Posterior vena cava (tissue), 2 donors: Measurements from ENCODE around the gene OR56A3. TPM values are rescaled to one million over a fixed set of nuclear protein-coding genes. Genes with fewer than 3 reads are reported as not detected.
"Not testable (repeated sequence)": the region's sequence is repeated elsewhere in the genome, so short reads cannot be mapped to it uniquely, and the experiment has no call there.

Experiments used
- DNase-seq: peaks from one replicate; pipeline ENCODE4 v3.0.0-alpha.2; 2020; ENCODE audit warnings: low spot score
- intact Hi-C, 2 donors: fragments of 100-400 bp; cut with DNase I; formaldehyde crosslinking; loops; one replicate each; pipeline versions ENCODE4 v1.14.1 to v1.14.2; 2022 to 2023
- long read RNA-seq, 2 donors: library from polyadenylated mRNA; unstranded; transcript quantifications; one replicate each; pipeline ENCODE4 v2.0.0, GENCODE V29; 2020 to 2021
- total RNA-seq, 2 donors: library from RNA; stranded (reverse); fragmentation: NEBNext Ultra II Directional; extraction: Animal tissue kit (Norgen Biotek cat#: 25700); gene quantifications; one replicate each; pipeline ENCODE4 v1.2.1, GENCODE V29; 2021
- donor health status: DM: yes; HTN: yes; CAD: no.
- donor health status: DM: yes; HTN: yes; CAD: no.

The OR56A3 gene, protein sequence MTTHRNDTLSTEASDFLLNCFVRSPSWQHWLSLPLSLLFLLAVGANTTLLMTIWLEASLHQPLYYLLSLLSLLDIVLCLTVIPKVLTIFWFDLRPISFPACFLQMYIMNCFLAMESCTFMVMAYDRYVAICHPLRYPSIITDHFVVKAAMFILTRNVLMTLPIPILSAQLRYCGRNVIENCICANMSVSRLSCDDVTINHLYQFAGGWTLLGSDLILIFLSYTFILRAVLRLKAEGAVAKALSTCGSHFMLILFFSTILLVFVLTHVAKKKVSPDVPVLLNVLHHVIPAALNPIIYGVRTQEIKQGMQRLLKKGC
- total RNA-seq: not detected
- long read RNA-seq, donor 1: 0 reads
- long read RNA-seq, donor 2: 0 reads

DNA sequence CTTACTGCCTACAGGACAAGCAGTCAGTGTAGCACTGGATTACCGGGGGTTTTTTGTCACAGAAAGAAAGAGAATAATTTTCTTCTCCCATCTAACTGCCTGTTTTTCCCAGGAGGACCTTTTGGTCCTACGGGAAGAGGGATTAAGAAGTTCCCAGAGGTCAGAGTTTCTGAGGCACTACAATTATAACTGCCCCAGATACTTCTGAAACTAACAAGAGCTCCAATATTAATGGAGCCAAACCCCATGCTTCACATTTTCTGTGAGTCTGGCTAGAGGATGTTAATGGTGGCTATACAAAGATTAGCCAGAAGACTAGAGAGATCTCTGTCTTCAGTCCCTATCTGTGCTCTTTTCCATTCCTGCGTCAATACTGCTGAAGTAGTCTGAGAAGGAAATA is at the start of gene OR56A3:
Gene OR56A3, plus strand, starts transcription at position 301 of the 400 bp plus-strand sequence. CDS start 5,096 bp downstream, outside the sequence.
- DNase-seq: no peak
- intact Hi-C loops: no loop called here

DNA sequence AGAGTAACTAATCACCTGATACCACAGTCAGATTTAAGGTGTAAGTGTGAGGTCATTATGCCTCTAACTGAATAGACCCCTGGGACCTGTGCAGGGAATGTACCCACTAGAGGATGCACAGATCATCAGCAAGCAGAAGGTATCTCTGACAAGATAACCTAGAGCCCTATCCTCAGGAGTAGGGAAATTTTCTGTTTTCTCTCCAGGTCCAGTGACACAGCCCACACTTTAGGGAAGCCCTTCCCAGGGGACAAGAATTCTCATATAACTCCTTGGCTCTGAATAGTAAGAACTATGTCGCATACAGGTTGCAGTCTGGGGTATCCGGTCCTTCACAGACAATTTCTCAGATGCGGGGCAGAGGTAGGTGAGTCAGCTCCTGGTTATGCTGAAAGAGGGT is 49.1 kb upstream of the OR56A3 start, which contains the start of gene OR52E5:
Gene OR52E5, plus strand, starts transcription at position 301 of the 400 bp plus-strand sequence. CDS start 7,569 bp downstream, outside the sequence.
- no peak for DNase-seq
- intact Hi-C loops: no loop called here

GRCh38 chr11:5899534-5899933 is 42.5 kb upstream of the OR56A3 start:
- intact Hi-C loops: loop anchor here in 1 of 2 donors (5.0 kb wide), 1 partner anchor 697 kb away; the partner anchor contains the start of gene OR51V1
- no peak for DNase-seq

DNA sequence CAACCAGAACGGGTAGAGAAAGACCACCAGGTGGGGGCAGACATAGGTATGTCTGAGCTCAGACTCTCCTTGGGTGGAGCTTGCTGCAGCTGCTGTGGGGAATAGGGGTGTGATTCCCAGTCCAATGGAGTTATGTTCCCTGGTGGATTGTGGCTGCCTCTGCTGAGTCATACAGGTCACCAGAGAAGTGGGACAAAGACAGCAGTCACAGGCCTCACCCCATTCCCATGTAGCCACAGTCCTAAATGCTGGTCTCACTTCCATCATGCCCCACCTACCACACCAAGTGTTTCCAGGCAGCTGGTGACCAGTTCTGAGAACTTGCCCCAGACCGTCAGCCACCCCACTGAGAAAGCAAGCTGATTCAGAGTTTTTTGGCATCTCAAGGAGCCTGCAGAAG is 31.5 kb upstream of the OR56A3 start:
- intact Hi-C loops: no loop called here
- no peak for DNase-seq

DNA sequence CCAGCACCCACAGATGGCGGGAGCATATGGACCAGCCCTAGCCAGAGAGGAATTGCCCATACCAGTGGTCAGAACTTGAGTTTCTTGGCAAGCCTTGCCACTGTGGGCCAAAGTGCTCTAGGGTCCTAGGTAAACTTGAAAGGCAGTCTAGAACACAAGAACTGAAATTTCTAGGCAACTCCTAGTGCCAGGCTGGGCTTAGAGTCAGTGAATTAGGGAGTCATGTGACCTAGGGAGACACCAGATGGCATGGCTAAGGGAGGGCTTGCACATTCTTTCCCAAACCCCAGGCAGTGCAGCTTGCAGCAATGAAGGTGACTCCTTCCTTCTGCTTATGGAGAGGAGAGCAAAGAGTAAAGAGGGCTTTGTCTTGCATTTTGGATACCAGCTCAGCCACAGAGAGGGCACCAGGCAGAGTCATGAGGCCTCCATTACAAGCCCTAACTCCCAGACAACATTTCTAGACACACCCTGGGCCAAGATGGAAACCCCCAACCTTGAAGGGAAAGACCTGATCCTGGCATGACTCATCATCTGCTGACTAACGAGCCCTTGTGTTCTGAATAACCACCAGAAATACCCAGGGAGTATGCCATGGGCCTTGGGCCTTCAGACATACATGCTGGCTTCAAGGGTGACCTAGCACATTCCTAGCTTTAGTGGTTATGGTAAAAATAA is 19.2 kb upstream of the OR56A3 start:
- intact Hi-C loops: no loop called here
- no peak for DNase-seq

GRCh38 chr11:5923427-5923776 is 18.6 kb upstream of the OR56A3 start:
- no peak for DNase-seq
- intact Hi-C loops: no loop called here

- intact Hi-C loops: no loop called here
- DNase-seq: no peak
Observed at GRCh38 chr11:5923794-5924193, 18.3 kb upstream of the OR56A3 start.

DNA sequence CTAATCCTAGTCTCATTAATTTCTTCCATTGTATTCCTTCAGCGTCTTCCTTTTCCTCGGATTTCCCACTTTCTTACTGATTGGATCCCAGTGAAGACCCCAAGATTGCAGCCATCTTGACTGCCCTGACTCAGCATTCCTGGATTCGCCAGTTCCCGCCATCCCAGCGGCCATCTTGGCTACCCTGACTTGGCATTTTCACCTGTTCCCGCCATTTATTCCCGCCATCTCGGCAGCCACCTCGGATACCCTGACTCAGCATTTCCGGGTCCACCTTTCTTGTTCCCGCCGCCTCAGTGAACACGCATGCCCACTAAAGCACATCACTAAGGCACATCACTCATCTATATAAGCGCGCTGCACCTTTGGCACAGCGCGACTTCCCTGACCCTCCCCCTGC is 13.8 kb upstream of the OR56A3 start:
- DNase-seq: no peak
- intact Hi-C loops: no loop called here

DNA sequence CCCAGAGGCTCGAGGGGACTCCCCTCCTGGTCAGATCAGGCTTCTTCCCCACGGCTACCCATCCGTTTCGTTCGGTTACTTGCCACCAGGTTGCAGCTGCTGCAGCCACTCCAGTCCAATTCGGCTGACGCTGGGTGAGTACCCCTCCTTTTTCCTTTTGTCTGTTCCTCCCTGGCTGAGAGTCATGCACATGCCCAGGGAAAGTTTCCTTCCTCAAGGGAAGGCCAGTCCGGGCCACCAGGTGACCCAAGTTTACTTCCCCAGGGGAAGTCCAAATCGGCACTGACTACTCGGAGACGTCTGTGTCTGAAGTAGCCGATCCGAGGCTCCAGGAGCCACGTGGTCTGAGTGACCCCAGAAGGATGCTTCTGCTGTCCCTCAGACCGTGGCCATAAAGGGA is 13.2 kb upstream of the OR56A3 start:
- intact Hi-C loops: no loop called here

GRCh38 chr11:5929571-5930368 is 12.3 kb upstream of the OR56A3 start:
- no peak for DNase-seq
- intact Hi-C loops: no loop called here

More for the DNA sequence above, 13.2 kb upstream of the OR56A3 start:
- no peak for DNase-seq

DNA sequence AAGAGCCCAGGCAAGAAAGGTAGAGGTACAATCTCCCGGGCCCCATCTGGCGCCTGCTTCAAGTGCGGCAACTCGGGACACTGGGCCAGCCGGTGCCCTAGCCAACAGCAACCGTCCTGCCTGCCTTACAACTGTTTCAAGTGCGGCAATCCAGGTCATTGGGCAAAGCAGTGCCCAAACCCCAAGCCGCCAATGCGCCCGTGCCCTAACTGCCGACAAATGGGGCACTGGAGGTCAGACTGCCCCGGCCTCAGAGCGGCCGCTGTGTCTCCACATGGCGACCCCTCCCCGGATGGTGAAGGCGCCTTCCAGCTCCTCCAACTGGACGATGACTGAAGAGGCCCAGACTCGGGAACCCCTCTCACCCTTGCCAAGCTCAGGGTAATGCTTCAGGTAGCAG is 11.4 kb upstream of the OR56A3 start:
- intact Hi-C loops: no loop called here
- no peak for DNase-seq

DNA sequence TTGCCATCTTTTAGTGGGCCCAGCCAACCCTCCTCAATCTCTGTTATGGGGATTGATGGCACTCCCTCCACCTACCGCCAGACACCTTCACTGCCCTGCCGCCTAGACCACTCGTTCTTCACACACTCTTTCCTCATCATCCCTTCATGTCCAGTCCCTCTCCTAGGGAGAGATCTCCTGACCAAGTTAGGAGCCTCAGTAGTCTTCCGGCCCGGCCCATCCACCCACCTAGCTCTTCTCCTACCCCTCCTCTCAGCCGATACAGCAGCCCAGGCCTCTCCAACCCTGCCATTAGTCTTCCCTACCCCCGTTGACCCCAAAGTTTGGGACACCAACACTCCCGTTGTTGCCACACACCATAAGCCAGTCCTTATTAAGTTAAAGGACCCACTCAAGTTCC is 11.0 kb upstream of the OR56A3 start:
- intact Hi-C loops: no loop called here
- no peak for DNase-seq

- intact Hi-C loops: no loop called here
- no peak for DNase-seq
Observed at GRCh38 chr11:5932671-5933070, 9.4 kb upstream of the OR56A3 start.

DNA sequence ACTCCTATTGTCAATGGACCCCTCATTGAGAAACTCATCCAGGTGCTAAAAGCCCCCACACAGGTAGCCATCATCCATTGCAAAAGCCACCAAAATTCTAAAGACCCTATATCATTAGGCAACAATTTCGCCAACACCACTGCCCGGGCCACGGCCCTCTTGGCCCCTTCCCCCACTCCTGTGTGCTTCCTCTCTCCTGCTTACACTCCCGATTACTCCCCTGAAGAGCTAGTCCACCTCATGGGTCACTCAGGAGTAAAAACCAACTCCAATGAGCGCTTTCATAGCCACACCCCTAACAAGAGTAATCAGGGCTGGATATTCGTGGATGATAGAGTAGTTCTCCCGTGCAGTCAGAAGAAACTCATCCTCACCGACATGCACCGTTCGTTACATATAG is 8.9 kb upstream of the OR56A3 start:
- intact Hi-C loops: no loop called here
- no peak for DNase-seq

DNA sequence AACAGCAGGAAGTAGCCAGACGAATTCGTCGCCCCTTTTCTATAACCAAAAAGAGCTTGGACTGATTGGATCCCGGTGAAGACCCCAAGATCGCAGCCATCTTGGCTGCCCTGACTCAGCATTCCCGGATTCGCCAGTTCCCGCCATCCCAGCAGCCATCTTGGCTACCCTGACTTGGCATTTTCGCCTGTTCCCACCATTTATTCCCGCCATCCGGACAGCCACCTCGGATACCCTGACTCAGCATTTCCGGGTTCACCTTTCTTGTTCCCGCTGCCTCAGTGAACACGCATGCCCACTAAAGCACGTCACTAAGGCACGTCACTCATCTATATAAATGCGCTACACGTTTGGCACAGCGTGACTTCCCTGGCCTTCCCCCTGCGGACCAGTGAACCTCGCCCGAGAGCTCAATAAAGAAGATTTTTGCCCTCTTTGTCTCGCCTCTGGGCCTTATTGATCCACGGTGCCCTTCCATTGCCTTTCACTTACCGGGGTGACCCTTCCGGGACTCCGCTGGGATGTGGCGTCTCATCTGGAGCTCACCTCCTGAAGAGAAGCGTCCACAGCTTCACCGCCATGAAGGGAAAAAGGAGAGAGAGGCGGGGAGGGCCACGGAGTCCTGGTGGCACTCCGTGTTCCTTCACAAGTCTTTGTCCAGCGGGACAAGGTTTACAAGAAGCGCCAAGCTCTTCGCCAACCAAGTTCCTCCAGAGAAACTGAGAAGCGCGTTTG is 4.0 kb upstream of the OR56A3 start:
- DNase-seq: no peak
- intact Hi-C loops: no loop called here

GRCh38 chr11:5938603-5938965 is 3.5 kb upstream of the OR56A3 start:
- intact Hi-C loops: no loop called here
- DNase-seq: no peak

GRCh38 chr11:5940748-5941147 is 1.3 kb upstream of the OR56A3 start:
- intact Hi-C loops: no loop called here
- no peak for DNase-seq

GRCh38 chr11:5955586-5955985 is 13.5 kb downstream of the OR56A3 start:
- DNase-seq: no peak
- intact Hi-C loops: no loop called here

- intact Hi-C loops, DNase-seq: not testable (repeated sequence)
Observed at GRCh38 chr11:5960704-5961320, 18.8 kb downstream of the OR56A3 start.
